DND-41 (cell line): ENCODE results near the gene SLC17A9.

Experiments used
- ATAC-seq: fragments of 200-7000 bp; cut with Tn5 transposase; 3 replicates; pipeline ENCODE4 v1.9.1; 2021; ENCODE audit warnings: low read depth; ENCODE audit not compliant: insufficient read depth
- DNase-seq: peaks from one replicate; pipeline ENCODE4 v3.0.0-alpha.2; 2020
- H2AFZ ChIP-seq: 2 replicates; pipeline ENCODE4 v1.6.0; 2012; ENCODE audit warnings: low read depth, low read length
- H3K27ac ChIP-seq: 2 replicates; pipeline ENCODE4 v1.5.1; 2012; ENCODE audit warnings: low read length, inconsistent platforms
- H3K27me3 ChIP-seq: fragments of 200-600 bp; sonication (generic); 2 replicates; pipeline ENCODE4 v1.6.0; 2012; ENCODE audit warnings: low read length, mild to moderate bottlenecking, inconsistent platforms; ENCODE audit not compliant: insufficient read depth, poor library complexity
- H3K36me3 ChIP-seq: 2 replicates; pipeline ENCODE4 v1.5.1; 2012; ENCODE audit warnings: low read length, inconsistent platforms; ENCODE audit not compliant: insufficient read depth
- H3K4me1 ChIP-seq: 2 replicates; pipeline ENCODE4 v1.5.1; 2012; ENCODE audit warnings: mild to moderate bottlenecking, low read length; ENCODE audit not compliant: insufficient read depth
- H3K4me2 ChIP-seq: 2 replicates; pipeline ENCODE4 v1.6.0; 2012; ENCODE audit warnings: mild to moderate bottlenecking, moderate library complexity, low read length, inconsistent platforms; ENCODE audit not compliant: insufficient read depth
- H3K4me3 ChIP-seq, 2 experiments: fragments of 200-600 bp in 1 of 2; shearing (Covaris generic) in 1 of 2; 2 replicates each; pipeline ENCODE4 v1.5.1; 2012 to 2016; ENCODE audit warnings: inconsistent platforms in 2 of 2, low read length in 2 of 2, mild to moderate bottlenecking in 2 of 2, low read depth in 1 of 2, moderate library complexity in 1 of 2
- H3K79me2 ChIP-seq: 2 replicates; pipeline ENCODE4 v1.6.0; 2012; ENCODE audit warnings: low read length, inconsistent platforms; ENCODE audit not compliant: insufficient read depth
- H3K9ac ChIP-seq: 2 replicates; pipeline ENCODE4 v1.6.0; 2012; ENCODE audit warnings: low read depth, mild to moderate bottlenecking, inconsistent platforms, low read length, moderate library complexity
- H3K9me3 ChIP-seq: 2 replicates; pipeline ENCODE4 v1.5.1; 2012; ENCODE audit warnings: low read length, moderate library complexity, mild to moderate bottlenecking, inconsistent platforms; ENCODE audit not compliant: insufficient read depth, severe bottlenecking
- H4K20me1 ChIP-seq: 2 replicates; pipeline ENCODE4 v1.6.0; 2012; ENCODE audit warnings: low read length; ENCODE audit not compliant: insufficient read depth
- CTCF ChIP-seq: IDR thresholded peaks from 2 replicates; pipeline ENCODE4 v1.5.1; 2012; ENCODE audit warnings: borderline replicate concordance, low read length, moderate library complexity, mild to moderate bottlenecking; ENCODE audit not compliant: poor library complexity, severe bottlenecking; ENCODE audit errors: extremely low read depth
- EZH2 ChIP-seq: IDR thresholded peaks from 3 replicates; pipeline ENCODE4 v1.6.1; 2012; ENCODE audit warnings: borderline replicate concordance, low read depth, mild to moderate bottlenecking, moderate library complexity, low read length, inconsistent platforms; ENCODE audit not compliant: severe bottlenecking

The SLC17A9 gene

DNA sequence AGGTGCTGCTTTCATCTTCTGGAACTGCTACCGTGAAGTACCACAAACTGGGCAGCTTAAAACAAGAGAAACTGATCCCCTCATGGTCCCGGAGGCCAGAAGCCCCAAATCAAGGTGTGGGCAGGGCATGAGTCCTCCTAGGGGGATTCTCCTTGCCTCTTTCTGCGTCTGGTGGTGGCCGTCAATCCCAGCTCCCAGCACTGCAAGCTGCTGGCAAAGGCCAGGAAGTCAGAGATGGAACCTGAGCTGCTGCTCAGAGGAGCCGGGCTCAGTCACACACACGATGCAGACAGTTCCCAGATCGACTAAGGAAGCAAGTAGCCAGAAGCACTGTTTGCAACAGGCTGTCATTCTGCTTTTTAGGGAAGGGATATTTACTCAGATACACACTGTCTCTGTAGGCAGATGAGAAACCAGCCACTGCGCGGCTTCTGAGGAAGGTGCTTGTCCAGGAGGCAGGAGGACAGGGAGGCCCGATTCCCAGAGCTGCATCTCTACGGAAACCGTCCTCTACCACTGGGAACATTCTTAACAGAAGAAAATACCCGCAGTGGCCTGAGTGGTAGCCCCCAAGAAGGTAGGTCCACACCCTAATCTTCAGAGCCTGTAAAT lies 38.8 kb downstream of the SLC17A9 start:
- H2AFZ ChIP-seq, result no peak overlapping the region
- H3K4me1 ChIP-seq, result 0 out of 2 replicates have a peak, but pooled peaks cover 6% of the 10 kb centered on the region
- H3K9me3 ChIP-seq, result no peaks in the 10 kb centered on the region
- H3K27ac ChIP-seq, result no peak overlapping the region
- H4K20me1 ChIP-seq, result no peaks in the 10 kb centered on the region; the same call in 1 of the 2 replicates
- H3K4me3 ChIP-seq, result no peak overlapping the region
- no peaks in the 10 kb centered on the region for H3K79me2 ChIP-seq
- TF ChIP-seq EZH2, result no peak
- DNase-seq (no peak), ATAC-seq (no peak)
- no peaks in the 10 kb centered on the region for H3K36me3 ChIP-seq
- H3K9ac ChIP-seq, result no peak overlapping the region
- H3K4me2 ChIP-seq, result no peak overlapping the region
- H3K27me3 ChIP-seq, result no peaks in the 10 kb centered on the region

DNA sequence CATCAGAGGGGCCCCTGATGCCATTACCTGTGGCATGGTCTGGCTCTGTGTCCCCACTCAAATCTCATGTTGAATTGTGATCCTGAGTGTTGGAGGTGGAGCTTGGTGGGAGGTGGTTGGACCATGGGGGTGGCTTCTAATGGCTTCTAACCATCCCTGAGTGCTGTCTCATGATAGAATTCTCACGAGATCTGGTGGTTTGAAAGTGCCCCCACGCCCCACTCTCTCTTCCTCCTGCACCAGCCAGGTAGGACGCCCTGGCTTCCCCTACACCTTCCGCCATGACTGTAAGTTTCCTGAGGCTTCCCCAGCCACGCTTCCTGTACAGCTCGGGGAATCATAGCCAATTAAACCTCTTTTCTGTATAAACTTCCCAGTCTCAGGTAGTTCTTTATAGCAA lies 39.4 kb downstream of the SLC17A9 start:
- Histone ChIP-seq H3K79me2 (no peaks in the 10 kb centered on the region), H3K4me1 (0 out of 2 replicates have a peak, but pooled peaks cover 6% of the 10 kb centered on the region), H2AFZ (no peak overlapping the region), H3K4me2 (no peak overlapping the region), H3K9me3 (no peaks in the 10 kb centered on the region), H3K9ac (no peak overlapping the region), H3K27ac (no peak overlapping the region), H4K20me1 (no peaks in the 10 kb centered on the region; the same call in 1 of the 2 replicates), H3K27me3 (no peaks in the 10 kb centered on the region), H3K36me3 (no peaks in the 10 kb centered on the region), H3K4me3 (no peak overlapping the region)
- no peak for TF ChIP-seq CTCF
- no peak for TF ChIP-seq EZH2
- DNase-seq (no peak), ATAC-seq (no peak)

GRCh38 chr20:62993856-62994494 lies 41.5 kb downstream of the SLC17A9 start:
- H3K27ac ChIP-seq, result no peak overlapping the region
- no peak overlapping the region for H3K4me3 ChIP-seq
- H2AFZ ChIP-seq, result no peak overlapping the region
- no peak for DNase-seq
- 0 out of 2 replicates have a peak, but pooled peaks cover 3% of the 10 kb centered on the region for H4K20me1 ChIP-seq
- no peaks in the 10 kb centered on the region for H3K27me3 ChIP-seq
- no peaks in the 10 kb centered on the region for H3K36me3 ChIP-seq
- H3K4me1 ChIP-seq, result 0 out of 2 replicates have a peak, but pooled peaks cover 3% of the 10 kb centered on the region
- TF ChIP-seq EZH2 (no peak), CTCF (no peak)
- H3K79me2 ChIP-seq, result no peaks in the 10 kb centered on the region
- H3K9ac ChIP-seq, result no peak overlapping the region
- no peaks in the 10 kb centered on the region for H3K9me3 ChIP-seq
- H3K4me2 ChIP-seq, result no peak overlapping the region
- ATAC-seq, result no peak

GRCh38 chr20:62994869-62995281 lies 42.4 kb downstream of the SLC17A9 start:
- H3K4me3 ChIP-seq, result no peak overlapping the region
- H3K79me2 ChIP-seq, result no peaks in the 10 kb centered on the region
- no peak overlapping the region for H3K27ac ChIP-seq
- H3K36me3 ChIP-seq, result no peaks in the 10 kb centered on the region
- H3K9ac ChIP-seq, result no peak overlapping the region
- DNase-seq, result no peak
- H3K4me2 ChIP-seq, result no peak overlapping the region
- 0 out of 2 replicates have a peak, but pooled peaks cover 4% of the 10 kb centered on the region for H4K20me1 ChIP-seq
- no peaks in the 10 kb centered on the region for H3K27me3 ChIP-seq
- TF ChIP-seq EZH2, result no peak
- no peak for TF ChIP-seq CTCF
- H2AFZ ChIP-seq, result no peak overlapping the region
- H3K9me3 ChIP-seq, result no peaks in the 10 kb centered on the region
- H3K4me1 ChIP-seq, result no peaks in the 10 kb centered on the region
- no peak for ATAC-seq
